ENCODE data around the gene CALHM2. TPM values are rescaled to one million over a fixed set of nuclear protein-coding genes. Genes with fewer than 3 reads are reported as not detected.

The CALHM2 gene
- total RNA-seq, 2 donors from 2014 or later: 23.8 to 57.7 TPM

- no peak for DNase-seq (ENCODE audit: low spot score)
- Histone ChIP-seq H3K27ac (no peak overlapping the region), H3K4me1 (no peaks in the 10 kb centered on the region), H3K4me3 (no peak overlapping the region), H3K9me3 (no peaks in the 10 kb centered on the region), H3K27me3 (no peaks in the 10 kb centered on the region), H3K36me3 (no peaks in the 10 kb centered on the region)
- TF ChIP-seq, protein P1, sequence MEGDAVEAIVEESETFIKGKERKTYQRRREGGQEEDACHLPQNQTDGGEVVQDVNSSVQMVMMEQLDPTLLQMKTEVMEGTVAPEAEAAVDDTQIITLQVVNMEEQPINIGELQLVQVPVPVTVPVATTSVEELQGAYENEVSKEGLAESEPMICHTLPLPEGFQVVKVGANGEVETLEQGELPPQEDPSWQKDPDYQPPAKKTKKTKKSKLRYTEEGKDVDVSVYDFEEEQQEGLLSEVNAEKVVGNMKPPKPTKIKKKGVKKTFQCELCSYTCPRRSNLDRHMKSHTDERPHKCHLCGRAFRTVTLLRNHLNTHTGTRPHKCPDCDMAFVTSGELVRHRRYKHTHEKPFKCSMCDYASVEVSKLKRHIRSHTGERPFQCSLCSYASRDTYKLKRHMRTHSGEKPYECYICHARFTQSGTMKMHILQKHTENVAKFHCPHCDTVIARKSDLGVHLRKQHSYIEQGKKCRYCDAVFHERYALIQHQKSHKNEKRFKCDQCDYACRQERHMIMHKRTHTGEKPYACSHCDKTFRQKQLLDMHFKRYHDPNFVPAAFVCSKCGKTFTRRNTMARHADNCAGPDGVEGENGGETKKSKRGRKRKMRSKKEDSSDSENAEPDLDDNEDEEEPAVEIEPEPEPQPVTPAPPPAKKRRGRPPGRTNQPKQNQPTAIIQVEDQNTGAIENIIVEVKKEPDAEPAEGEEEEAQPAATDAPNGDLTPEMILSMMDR (IDR thresholded peaks at IDR 0.05): no peak
These were observed 13.4 kb upstream of the CALHM2 start for GRCh38 chr10:103465411-103466179.

GRCh38 chr10:103463499-103463898 lies 11.3 kb upstream of the CALHM2 start:
- Histone ChIP-seq H3K27ac (no peak overlapping the region), H3K27me3 (no peaks in the 10 kb centered on the region), H3K36me3 (no peaks in the 10 kb centered on the region), H3K4me1 (no peaks in the 10 kb centered on the region), H3K9me3 (no peaks in the 10 kb centered on the region), H3K4me3 (no peak overlapping the region)
- DNase-seq (ENCODE audit: low spot score): no peak
- TF ChIP-seq, protein P1 (IDR thresholded peaks at IDR 0.05): no peak

GRCh38 chr10:103459615-103460014 lies 7.4 kb upstream of the CALHM2 start:
- H3K4me1 ChIP-seq: no peaks in the 10 kb centered on the region
- H3K27ac ChIP-seq: no peak overlapping the region
- TF ChIP-seq, protein P1 (IDR thresholded peaks at IDR 0.05): no peak
- no peak for DNase-seq (ENCODE audit: low spot score)
- H3K4me3 ChIP-seq: no peak overlapping the region
- no peaks in the 10 kb centered on the region for H3K36me3 ChIP-seq
- no peaks in the 10 kb centered on the region for H3K9me3 ChIP-seq
- no peaks in the 10 kb centered on the region for H3K27me3 ChIP-seq

DNA sequence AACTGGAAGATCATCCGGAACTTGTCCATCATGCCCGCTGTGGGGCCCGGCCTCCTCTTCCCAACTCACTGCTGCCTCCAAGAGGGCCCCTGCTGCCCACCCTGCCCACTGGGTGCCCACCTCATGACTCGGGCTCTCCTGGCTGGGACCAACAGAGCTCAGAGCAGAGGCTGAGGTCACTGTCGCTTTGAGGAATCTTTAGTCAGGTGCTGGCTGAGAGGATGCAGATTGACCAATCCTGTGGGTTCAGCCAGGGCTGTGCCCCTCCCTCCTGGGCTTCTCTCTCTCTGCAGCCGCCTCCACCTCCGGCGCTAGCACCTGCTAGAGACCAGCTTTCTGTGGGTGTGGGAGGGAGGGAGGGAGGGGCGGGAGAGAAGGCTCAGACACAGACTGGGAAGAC lies 6.5 kb upstream of the CALHM2 start, which contains the start of gene CALHM1:
CALHM1 (minus strand) TSS at position 181 of the 400 bp plus-strand sequence; CDS start at position 32, 149 bp downstream.
- Histone ChIP-seq H3K27ac (no peak within 1 kb of the TSS), H3K9me3 (no peaks in the 10 kb centered on the region), H3K36me3 (no peaks in the 10 kb centered on the region), H3K4me3 (no peak within 1 kb of the TSS), H3K4me1 (no peaks in the 10 kb centered on the region), H3K27me3 (no peaks in the 10 kb centered on the region)
- TF ChIP-seq, protein P1 (IDR thresholded peaks at IDR 0.05): no peak
- DNase-seq (ENCODE audit: low spot score): no peak

DNA sequence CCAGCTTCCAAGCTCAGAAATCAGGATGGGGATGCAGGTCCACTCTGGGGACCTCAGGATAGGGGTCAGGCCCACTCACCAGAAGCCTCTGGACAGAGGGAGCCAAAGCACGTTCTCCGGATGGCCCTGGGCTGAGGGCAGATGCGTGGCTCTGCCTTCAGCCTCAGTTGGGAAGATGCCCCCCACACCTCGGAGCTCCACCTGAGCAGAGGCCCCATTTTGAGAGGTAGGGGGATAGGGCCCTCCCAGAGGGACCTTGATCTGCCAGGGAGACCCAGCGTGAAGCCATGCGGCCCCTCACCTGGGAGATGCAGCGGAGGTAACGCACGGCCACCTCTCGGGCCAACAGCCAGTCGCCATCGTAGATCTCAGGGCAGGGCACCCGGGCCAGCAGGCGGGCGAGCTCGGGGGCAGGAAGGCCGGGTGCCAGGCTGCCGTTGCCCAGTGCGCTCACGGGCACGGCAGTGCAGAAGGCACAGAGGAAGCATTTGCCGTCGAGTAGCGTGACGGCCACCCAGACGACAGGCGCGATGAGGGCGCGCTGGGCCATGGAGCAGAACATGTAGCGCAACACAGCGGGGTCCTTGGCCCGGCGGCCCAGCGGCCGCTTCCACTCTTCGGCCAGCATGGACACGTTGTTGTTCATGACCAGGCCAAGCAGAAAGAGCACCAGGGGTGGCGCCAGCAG lies 5.9 kb upstream of the CALHM2 start:
- Histone ChIP-seq H3K36me3 (no peaks in the 10 kb centered on the region), H3K4me3 (no peak overlapping the region), H3K9me3 (no peaks in the 10 kb centered on the region), H3K27me3 (no peaks in the 10 kb centered on the region), H3K4me1 (peaks cover 0 to under 1% of the 10 kb centered on the region in 2 donors), H3K27ac (no peak overlapping the region)
- TF ChIP-seq, protein P1 (IDR thresholded peaks at IDR 0.05): no peak
- DNase-seq (ENCODE audit: low spot score): no peak
